ENCODE measurements around the gene VPS54.

The VPS54 gene

DNA sequence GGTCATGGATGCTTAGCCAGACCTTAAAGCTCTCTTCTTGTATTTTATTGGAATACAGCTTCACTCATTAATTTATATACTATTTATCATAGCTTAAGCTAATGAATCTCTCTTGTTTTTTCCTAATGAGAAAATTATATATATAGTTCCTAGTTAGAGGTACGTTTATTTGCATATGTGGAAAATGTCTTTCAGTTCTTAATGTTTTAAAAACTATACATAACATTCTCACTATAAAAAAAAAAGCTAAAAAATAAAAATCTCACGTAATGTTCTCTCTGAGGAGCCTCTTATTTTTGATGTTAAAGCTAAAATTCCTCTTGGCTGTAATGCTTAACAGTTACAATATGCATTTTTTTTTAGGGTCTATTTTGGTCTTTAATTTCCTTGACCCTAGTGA is 160.9 kb downstream of the VPS54 start:
- Histone ChIP-seq H3K27ac (replicated peaks) (no peak overlapping the region), H3K4me3 (replicated peaks; ENCODE audit: insufficient read depth, low read length) (no peak overlapping the region), H3K27me3 (ENCODE audit: insufficient read depth, poor library complexity, severe bottlenecking) (no peaks in the 10 kb centered on the region)
- TF ChIP-seq POLR2AphosphoS5 (IDR thresholded peaks at IDR 0.05; ENCODE audit: low read depth) (no peak), GABPA (IDR thresholded peaks at IDR 0.05; ENCODE audit: low read depth) (no peak), SPI1 (IDR thresholded peaks at IDR 0.05; ENCODE audit: borderline replicate concordance, low read depth) (no peak)
- TF ChIP-seq, protein P1, sequence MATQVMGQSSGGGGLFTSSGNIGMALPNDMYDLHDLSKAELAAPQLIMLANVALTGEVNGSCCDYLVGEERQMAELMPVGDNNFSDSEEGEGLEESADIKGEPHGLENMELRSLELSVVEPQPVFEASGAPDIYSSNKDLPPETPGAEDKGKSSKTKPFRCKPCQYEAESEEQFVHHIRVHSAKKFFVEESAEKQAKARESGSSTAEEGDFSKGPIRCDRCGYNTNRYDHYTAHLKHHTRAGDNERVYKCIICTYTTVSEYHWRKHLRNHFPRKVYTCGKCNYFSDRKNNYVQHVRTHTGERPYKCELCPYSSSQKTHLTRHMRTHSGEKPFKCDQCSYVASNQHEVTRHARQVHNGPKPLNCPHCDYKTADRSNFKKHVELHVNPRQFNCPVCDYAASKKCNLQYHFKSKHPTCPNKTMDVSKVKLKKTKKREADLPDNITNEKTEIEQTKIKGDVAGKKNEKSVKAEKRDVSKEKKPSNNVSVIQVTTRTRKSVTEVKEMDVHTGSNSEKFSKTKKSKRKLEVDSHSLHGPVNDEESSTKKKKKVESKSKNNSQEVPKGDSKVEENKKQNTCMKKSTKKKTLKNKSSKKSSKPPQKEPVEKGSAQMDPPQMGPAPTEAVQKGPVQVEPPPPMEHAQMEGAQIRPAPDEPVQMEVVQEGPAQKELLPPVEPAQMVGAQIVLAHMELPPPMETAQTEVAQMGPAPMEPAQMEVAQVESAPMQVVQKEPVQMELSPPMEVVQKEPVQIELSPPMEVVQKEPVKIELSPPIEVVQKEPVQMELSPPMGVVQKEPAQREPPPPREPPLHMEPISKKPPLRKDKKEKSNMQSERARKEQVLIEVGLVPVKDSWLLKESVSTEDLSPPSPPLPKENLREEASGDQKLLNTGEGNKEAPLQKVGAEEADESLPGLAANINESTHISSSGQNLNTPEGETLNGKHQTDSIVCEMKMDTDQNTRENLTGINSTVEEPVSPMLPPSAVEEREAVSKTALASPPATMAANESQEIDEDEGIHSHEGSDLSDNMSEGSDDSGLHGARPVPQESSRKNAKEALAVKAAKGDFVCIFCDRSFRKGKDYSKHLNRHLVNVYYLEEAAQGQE (IDR thresholded peaks at IDR 0.05; ENCODE audit: insufficient replicate concordance, low read depth): no peak
- TF ChIP-seq, protein P2, sequence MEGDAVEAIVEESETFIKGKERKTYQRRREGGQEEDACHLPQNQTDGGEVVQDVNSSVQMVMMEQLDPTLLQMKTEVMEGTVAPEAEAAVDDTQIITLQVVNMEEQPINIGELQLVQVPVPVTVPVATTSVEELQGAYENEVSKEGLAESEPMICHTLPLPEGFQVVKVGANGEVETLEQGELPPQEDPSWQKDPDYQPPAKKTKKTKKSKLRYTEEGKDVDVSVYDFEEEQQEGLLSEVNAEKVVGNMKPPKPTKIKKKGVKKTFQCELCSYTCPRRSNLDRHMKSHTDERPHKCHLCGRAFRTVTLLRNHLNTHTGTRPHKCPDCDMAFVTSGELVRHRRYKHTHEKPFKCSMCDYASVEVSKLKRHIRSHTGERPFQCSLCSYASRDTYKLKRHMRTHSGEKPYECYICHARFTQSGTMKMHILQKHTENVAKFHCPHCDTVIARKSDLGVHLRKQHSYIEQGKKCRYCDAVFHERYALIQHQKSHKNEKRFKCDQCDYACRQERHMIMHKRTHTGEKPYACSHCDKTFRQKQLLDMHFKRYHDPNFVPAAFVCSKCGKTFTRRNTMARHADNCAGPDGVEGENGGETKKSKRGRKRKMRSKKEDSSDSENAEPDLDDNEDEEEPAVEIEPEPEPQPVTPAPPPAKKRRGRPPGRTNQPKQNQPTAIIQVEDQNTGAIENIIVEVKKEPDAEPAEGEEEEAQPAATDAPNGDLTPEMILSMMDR (IDR thresholded peaks at IDR 0.05; ENCODE audit: insufficient read depth, low read length): no peak
- no peak for DNase-seq (ENCODE audit: low read depth in 1 of 2, low spot score in 1 of 2)

DNA sequence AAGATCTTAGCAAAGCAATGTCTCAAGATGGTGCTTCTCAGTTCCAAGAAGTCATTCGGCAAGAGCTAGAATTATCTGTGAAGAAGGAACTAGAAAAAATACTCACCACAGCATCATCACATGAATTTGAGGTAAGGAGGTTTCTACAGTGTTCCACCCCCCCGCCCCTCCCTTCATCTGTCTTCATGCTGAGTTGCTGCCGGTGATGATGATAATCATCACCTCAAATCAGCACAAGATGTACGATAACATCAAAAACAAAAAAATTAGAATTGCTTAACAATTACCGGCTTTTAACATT is 163.0 kb downstream of the VPS54 start:
- Histone ChIP-seq H3K4me3 (replicated peaks; ENCODE audit: insufficient read depth, low read length) (no peak overlapping the region), H3K27me3 (ENCODE audit: insufficient read depth, poor library complexity, severe bottlenecking) (no peaks in the 10 kb centered on the region), H3K27ac (replicated peaks) (no peak overlapping the region)
- DNase-seq (ENCODE audit: low read depth in 1 of 2, low spot score in 1 of 2): no peak
- TF ChIP-seq POLR2AphosphoS5 (IDR thresholded peaks at IDR 0.05; ENCODE audit: low read depth): no peak
- TF ChIP-seq, protein P1 (IDR thresholded peaks at IDR 0.05; ENCODE audit: insufficient replicate concordance, low read depth): no peak

DNA sequence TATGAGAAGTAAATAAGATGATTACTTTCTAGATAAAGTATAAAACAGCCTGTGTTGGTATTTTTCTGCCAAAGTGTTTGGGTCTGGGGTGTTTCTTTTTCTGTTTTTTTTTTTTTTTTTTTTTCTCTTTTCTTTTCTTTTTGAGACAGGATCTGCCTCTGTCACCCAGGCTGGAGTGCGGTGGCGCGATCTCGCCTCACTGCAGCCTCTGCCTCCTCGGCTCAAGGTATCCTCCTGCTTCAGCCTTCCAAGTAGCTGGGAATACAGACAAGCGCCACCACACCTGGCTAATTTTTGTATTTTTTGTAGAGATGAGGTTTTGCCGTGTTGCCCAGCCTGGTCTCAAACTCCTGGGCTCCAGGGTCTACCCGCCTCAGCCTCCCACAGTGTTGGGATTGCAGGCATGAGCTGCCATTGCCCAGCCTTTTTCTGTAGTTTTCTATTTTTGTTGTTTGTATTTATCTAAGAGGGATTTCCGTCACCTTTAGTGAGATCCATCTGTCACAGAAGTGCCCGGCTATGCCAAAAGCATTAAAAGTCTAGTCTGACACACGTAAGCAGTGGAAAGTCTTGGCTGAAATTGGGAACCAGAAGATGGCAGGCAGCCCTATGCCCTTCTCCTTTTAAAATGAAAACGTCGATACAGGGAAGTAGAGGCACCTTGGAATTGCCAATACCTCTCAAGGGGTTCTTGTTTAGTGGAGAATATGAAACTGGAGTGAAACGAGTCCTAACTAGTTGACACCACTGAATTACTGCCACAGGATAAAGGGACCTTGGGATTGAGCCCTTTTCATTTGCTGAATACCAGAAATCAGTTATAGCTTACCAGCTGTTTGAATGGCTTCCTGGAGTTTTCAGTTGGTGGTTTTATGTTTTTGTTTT is 163.6 kb downstream of the VPS54 start:
- H3K27ac ChIP-seq (replicated peaks): no peak overlapping the region
- DNase-seq (ENCODE audit: low read depth in 1 of 2, low spot score in 1 of 2): no peak
- TF ChIP-seq, protein P1 (IDR thresholded peaks at IDR 0.05; ENCODE audit: insufficient replicate concordance, low read depth): no peak
- TF ChIP-seq, protein P2 (IDR thresholded peaks at IDR 0.05; ENCODE audit: insufficient read depth, low read length): no peak
- TF ChIP-seq GABPA (IDR thresholded peaks at IDR 0.05; ENCODE audit: low read depth) (no peak), POLR2AphosphoS5 (IDR thresholded peaks at IDR 0.05; ENCODE audit: low read depth) (no peak), SPI1 (IDR thresholded peaks at IDR 0.05; ENCODE audit: borderline replicate concordance, low read depth) (no peak)
- H3K4me3 ChIP-seq (replicated peaks; ENCODE audit: insufficient read depth, low read length): no peak overlapping the region
- no peaks in the 10 kb centered on the region for H3K27me3 ChIP-seq (ENCODE audit: insufficient read depth, poor library complexity, severe bottlenecking)

Measured in HL-60 (cell line).